ENCODE results near the gene PTPRM. TPM values are rescaled to one million over a fixed set of nuclear protein-coding genes. Genes with fewer than 3 reads are reported as not detected.

Gene PTPRM
- total and polyA plus RNA-seq, 2 experiments from 2014 or later = 30.9 to 62.8 TPM

DNA sequence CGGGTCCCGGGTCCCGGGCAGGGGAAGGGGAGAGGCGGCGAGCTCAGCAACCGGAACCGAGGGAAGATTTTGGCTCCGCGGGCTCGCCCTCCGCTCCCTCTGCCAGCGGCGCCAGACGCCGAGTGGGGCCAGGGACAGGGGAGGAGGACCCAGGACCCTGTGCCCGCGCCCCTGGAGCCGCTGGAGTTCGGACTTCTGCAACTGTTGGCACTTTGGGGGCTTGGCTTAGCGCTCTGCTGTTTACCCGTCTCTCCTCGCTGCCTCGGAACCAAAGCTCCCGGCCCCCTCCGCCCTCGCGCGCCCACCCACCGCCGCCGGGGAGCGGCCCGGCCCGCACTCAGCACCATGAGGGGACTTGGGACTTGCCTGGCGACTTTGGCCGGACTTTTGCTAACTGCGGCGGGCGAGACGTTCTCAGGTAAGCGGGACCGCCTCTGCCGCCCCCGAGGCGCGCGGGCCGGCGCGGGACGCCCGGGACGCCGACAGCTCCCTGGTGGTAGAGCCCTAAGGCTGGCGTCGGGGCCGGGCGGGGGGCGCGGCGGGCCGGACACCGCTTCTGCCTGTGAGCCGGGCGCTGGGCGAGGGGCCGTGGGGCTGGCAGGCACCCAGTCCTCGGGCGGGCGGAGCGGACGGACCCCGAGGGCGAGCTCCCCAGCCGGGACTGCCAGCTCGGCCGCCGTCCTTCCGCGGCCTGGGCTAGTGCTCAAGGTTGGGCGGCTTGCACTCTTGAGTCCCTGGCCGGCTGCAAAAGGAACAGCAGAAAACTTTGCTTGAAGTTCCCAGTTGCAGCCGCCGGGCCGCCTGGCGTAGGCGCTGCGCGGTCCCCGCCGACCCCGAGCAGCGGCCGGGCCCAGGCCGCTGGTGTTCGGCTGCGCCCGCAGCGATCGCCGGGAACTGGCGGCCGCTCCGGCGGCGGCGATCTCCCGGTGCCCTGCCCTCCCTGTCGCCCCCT is 634 bp downstream of the PTPRM start:
- in situ Hi-C loops (cut with MboI) = no loop called here
- H3K4me1 ChIP-seq (ENCODE audit: insufficient read depth) = peaks cover 24% of the 10 kb centered on the region
- H3K9me2 ChIP-seq (ENCODE audit: insufficient read depth) = no peaks in the 10 kb centered on the region
- H3K4me3 ChIP-seq = peak overlapping the region; percentile 81
- WGBS, 2 experiments (ENCODE audit: low coverage in 1 of 2, low lambda C conversion rate in 2 of 2, missing lambda C conversion rate in 2 of 2) = 1 to 3% methylated on average over 61 to 87 of the region's 109 CpGs
- no peaks in the 10 kb centered on the region for H3K27me3 ChIP-seq (replicated peaks; ENCODE audit: insufficient read depth)
- peak overlapping the region; percentile 89 for H3K9ac ChIP-seq
- TF ChIP-seq EZH2phosphoT487 (IDR thresholded peaks at IDR 0.05; ENCODE audit: insufficient read depth, low read depth) (no peak), EZH2 (IDR thresholded peaks at IDR 0.05; ENCODE audit: insufficient read depth, poor library complexity, severe bottlenecking) (no peak)
- H3F3A ChIP-seq (ENCODE audit: insufficient read depth) = peaks cover 24% of the 10 kb centered on the region
- no peaks in the 10 kb centered on the region for H3K36me3 ChIP-seq (ENCODE audit: low read depth)
- peak overlapping the region; percentile 88 for H2AFZ ChIP-seq
- H4K20me1 ChIP-seq (ENCODE audit: insufficient read depth) = no peaks in the 10 kb centered on the region
- H3K9me3 ChIP-seq (ENCODE audit: low read depth) = no peaks in the 10 kb centered on the region
- H3K79me2 ChIP-seq (ENCODE audit: insufficient read depth) = peaks cover 44% of the 10 kb centered on the region
- H3K27ac ChIP-seq = peak overlapping the region; percentile 75
- DNase-seq = peak; percentile 89
- H3K4me2 ChIP-seq (ENCODE audit: unreplicated experiment) = peak overlapping the region; percentile 83

DNA sequence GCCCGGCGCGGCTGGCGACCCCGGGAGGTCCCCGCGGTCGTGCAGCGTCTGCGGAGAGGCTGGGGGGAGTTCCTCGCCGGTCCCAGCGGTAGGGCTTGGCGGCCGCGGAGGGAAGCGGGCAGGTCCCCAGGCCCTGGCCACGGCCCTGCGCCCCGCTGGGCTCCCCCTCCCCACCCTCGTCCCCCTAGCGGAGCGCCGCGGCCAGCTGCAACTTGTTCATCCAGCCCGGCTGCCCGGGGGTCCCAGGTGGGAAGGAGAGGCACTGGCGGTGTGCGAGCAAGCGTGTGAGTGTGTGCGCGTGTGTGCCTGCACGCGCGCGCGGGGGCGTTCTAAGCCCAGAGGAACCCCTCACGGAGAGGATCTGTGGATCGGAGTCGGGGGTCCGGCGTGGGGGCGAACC is 1.3 kb downstream of the PTPRM start:
- Histone ChIP-seq H3K9me2 (ENCODE audit: insufficient read depth) (no peaks in the 10 kb centered on the region), H3K9me3 (ENCODE audit: low read depth) (no peaks in the 10 kb centered on the region), H2AFZ (peak overlapping the region; percentile 88), H3K4me3 (peak overlapping the region; percentile 81), H3K36me3 (ENCODE audit: low read depth) (no peaks in the 10 kb centered on the region), H3K4me2 (ENCODE audit: unreplicated experiment) (peak overlapping the region; percentile 83), H3K27ac (peak overlapping the region; percentile 75; the same call in 1 of the 2 replicates), H3K27me3 (replicated peaks; ENCODE audit: insufficient read depth) (no peaks in the 10 kb centered on the region), H3K9ac (peak overlapping the region; percentile 89), H3F3A (ENCODE audit: insufficient read depth) (peaks cover 24% of the 10 kb centered on the region), H3K4me1 (ENCODE audit: insufficient read depth) (peaks cover 27% of the 10 kb centered on the region), H4K20me1 (ENCODE audit: insufficient read depth) (no peaks in the 10 kb centered on the region), H3K79me2 (ENCODE audit: insufficient read depth) (peaks cover 51% of the 10 kb centered on the region)
- in situ Hi-C loops (cut with MboI) = no loop called here
- peak; percentile 54 for DNase-seq
- 1 to 3% methylated on average over 35 to 43 of the region's 44 CpGs for WGBS, 2 experiments (ENCODE audit: low coverage in 1 of 2, low lambda C conversion rate in 2 of 2, missing lambda C conversion rate in 2 of 2)
- no peak for TF ChIP-seq EZH2phosphoT487 (IDR thresholded peaks at IDR 0.05; ENCODE audit: insufficient read depth, low read depth)
- TF ChIP-seq EZH2 (IDR thresholded peaks at IDR 0.05; ENCODE audit: insufficient read depth, poor library complexity, severe bottlenecking) = no peak

- Histone ChIP-seq H3K36me3 (ENCODE audit: low read depth) (no peaks in the 10 kb centered on the region), H3K27ac (no peak overlapping the region), H3K4me1 (ENCODE audit: insufficient read depth) (peaks cover 37% of the 10 kb centered on the region), H3K79me2 (ENCODE audit: insufficient read depth) (peaks cover 67% of the 10 kb centered on the region), H4K20me1 (ENCODE audit: insufficient read depth) (no peaks in the 10 kb centered on the region), H2AFZ (no peak overlapping the region), H3K9me2 (ENCODE audit: insufficient read depth) (no peaks in the 10 kb centered on the region), H3K4me3 (no peak overlapping the region), H3F3A (ENCODE audit: insufficient read depth) (peaks cover 31% of the 10 kb centered on the region), H3K9ac (no peak overlapping the region), H3K4me2 (ENCODE audit: unreplicated experiment) (no peak overlapping the region), H3K27me3 (replicated peaks; ENCODE audit: insufficient read depth) (no peaks in the 10 kb centered on the region), H3K9me3 (ENCODE audit: low read depth) (no peaks in the 10 kb centered on the region)
- DNase-seq = no peak
- TF ChIP-seq EZH2phosphoT487 (IDR thresholded peaks at IDR 0.05; ENCODE audit: insufficient read depth, low read depth) = no peak
- no peak for TF ChIP-seq EZH2 (IDR thresholded peaks at IDR 0.05; ENCODE audit: insufficient read depth, poor library complexity, severe bottlenecking)
- WGBS, 2 experiments (ENCODE audit: low coverage in 1 of 2, low lambda C conversion rate in 2 of 2, missing lambda C conversion rate in 2 of 2) = 98 to 99% methylated on average over 2 of the region's 2 CpGs
- in situ Hi-C loops (cut with MboI) = no loop called here
Measured at GRCh38 chr18:7571626-7572025, 4.5 kb downstream of the PTPRM start.

GRCh38 chr18:7572822-7573221 is 5.7 kb downstream of the PTPRM start:
- 0 out of 2 replicates have a peak overlapping the region, but pooled peaks have one; percentile 4 for H3K9ac ChIP-seq
- peaks cover 67% of the 10 kb centered on the region for H3K79me2 ChIP-seq (ENCODE audit: insufficient read depth)
- H3K27me3 ChIP-seq (replicated peaks; ENCODE audit: insufficient read depth) = no peaks in the 10 kb centered on the region
- H3K4me2 ChIP-seq (ENCODE audit: unreplicated experiment) = peak overlapping the region; percentile 19
- H3K9me2 ChIP-seq (ENCODE audit: insufficient read depth) = no peaks in the 10 kb centered on the region
- peak; percentile 67 for DNase-seq
- WGBS, 2 experiments (ENCODE audit: low coverage in 1 of 2, low lambda C conversion rate in 2 of 2, missing lambda C conversion rate in 2 of 2) = 74 to 79% methylated on average over 2 of the region's 2 CpGs
- H4K20me1 ChIP-seq (ENCODE audit: insufficient read depth) = no peaks in the 10 kb centered on the region
- TF ChIP-seq EZH2phosphoT487 (IDR thresholded peaks at IDR 0.05; ENCODE audit: insufficient read depth, low read depth) = no peak
- no peak for TF ChIP-seq EZH2 (IDR thresholded peaks at IDR 0.05; ENCODE audit: insufficient read depth, poor library complexity, severe bottlenecking)
- no peaks in the 10 kb centered on the region for H3K36me3 ChIP-seq (ENCODE audit: low read depth)
- H3K9me3 ChIP-seq (ENCODE audit: low read depth) = no peaks in the 10 kb centered on the region
- in situ Hi-C loops (cut with MboI) = no loop called here
- H3F3A ChIP-seq (ENCODE audit: insufficient read depth) = peaks cover 42% of the 10 kb centered on the region
- H3K27ac ChIP-seq = no peak overlapping the region
- H2AFZ ChIP-seq = no peak overlapping the region
- H3K4me1 ChIP-seq (ENCODE audit: insufficient read depth) = peaks cover 49% of the 10 kb centered on the region
- H3K4me3 ChIP-seq = 0 out of 2 replicates have a peak overlapping the region, but pooled peaks have one; percentile 10
